Neural progenitor cell (in vitro differentiated cells): ENCODE measurements around the gene FAM53B. TPM values are rescaled to one million over a fixed set of nuclear protein-coding genes. Genes with fewer than 3 reads are reported as not detected.

Source experiments
- DNase-seq: peaks from one replicate; pipeline ENCODE4 v3.0.0-alpha.2; 2016; ENCODE audit warnings: low spot score
- H2AFZ ChIP-seq: fragments of 200-600 bp; sonication (generic); replicated peaks from 2 replicates; pipeline ENCODE4 v1.6.1; 2016; ENCODE audit warnings: antibody characterized with exemption
- H3F3A ChIP-seq: fragments of 200-600 bp; sonication (generic); 2 replicates; pipeline ENCODE4 v1.6.1; 2016; ENCODE audit warnings: antibody characterized with exemption, low read depth
- H3K27ac ChIP-seq: fragments of 200-600 bp; sonication (generic); 2 replicates; pipeline ENCODE4 v1.5.1; 2016; ENCODE audit warnings: mild to moderate bottlenecking
- H3K27me3 ChIP-seq: fragments of 200-600 bp; sonication (generic); 2 replicates; pipeline ENCODE4 v1.6.1; 2016; ENCODE audit warnings: mild to moderate bottlenecking, moderate library complexity
- H3K36me3 ChIP-seq: fragments of 200-600 bp; sonication (generic); 2 replicates; pipeline ENCODE4 v1.5.1; 2016
- H3K4me1 ChIP-seq: fragments of 200-600 bp; sonication (generic); 2 replicates; pipeline ENCODE4 v1.6.1; 2016; ENCODE audit warnings: mixed run types
- H3K4me2 ChIP-seq: fragments of 200-600 bp; sonication (generic); 2 replicates; pipeline ENCODE4 v1.6.1; 2016
- H3K4me3 ChIP-seq: fragments of 200-600 bp; sonication (generic); 2 replicates; pipeline ENCODE4 v1.5.1; 2016
- H3K79me2 ChIP-seq: fragments of 200-600 bp; sonication (generic); 2 replicates; pipeline ENCODE4 v1.6.1; 2016; ENCODE audit warnings: low read depth
- H3K9ac ChIP-seq: fragments of 200-600 bp; sonication (generic); 2 replicates; pipeline ENCODE4 v1.6.1; 2016
- H3K9me3 ChIP-seq: fragments of 200-600 bp; sonication (generic); 2 replicates; pipeline ENCODE4 v1.5.1; 2016; ENCODE audit warnings: low read depth
- H4K20me1 ChIP-seq: fragments of 200-600 bp; sonication (generic); 2 replicates; pipeline ENCODE4 v1.6.1; 2016; ENCODE audit warnings: low read depth
- H3K27ac Mint-ChIP-seq: 3 replicates; pipeline ENCODE4 v1.8.0; 2021; ENCODE audit warnings: mixed read lengths
- H3K27me3 Mint-ChIP-seq: 2 replicates; pipeline ENCODE4 v1.8.0; 2022; ENCODE audit warnings: low read depth, mild to moderate bottlenecking, inconsistent platforms, moderate library complexity, mixed read lengths; ENCODE audit not compliant: insufficient read depth
- H3K36me3 Mint-ChIP-seq: 3 replicates; pipeline ENCODE4 v1.8.0; 2021; ENCODE audit warnings: mixed read lengths
- H3K4me1 Mint-ChIP-seq: 3 replicates; pipeline ENCODE4 v1.8.0; 2021; ENCODE audit warnings: mixed read lengths
- H3K4me3 Mint-ChIP-seq: 3 replicates; pipeline ENCODE4 v1.8.0; 2021; ENCODE audit warnings: mild to moderate bottlenecking, moderate library complexity, mixed read lengths
- H3K9me3 Mint-ChIP-seq: 3 replicates; pipeline ENCODE4 v1.8.0; 2020; ENCODE audit warnings: mixed read lengths
- CTCF ChIP-seq: fragments of 200-600 bp; sonication (generic); IDR thresholded peaks from 2 replicates; pipeline ENCODE4 v1.5.1; 2017; ENCODE audit warnings: antibody characterized with exemption, mild to moderate bottlenecking
- EZH2 ChIP-seq: fragments of 200-600 bp; sonication (generic); IDR thresholded peaks from 2 replicates; pipeline ENCODE4 v1.6.1; 2017; ENCODE audit warnings: antibody characterized with exemption, mild to moderate bottlenecking, moderate library complexity
- EZH2phosphoT487 ChIP-seq: fragments of 200-600 bp; sonication (generic); IDR thresholded peaks from 2 replicates; pipeline ENCODE4 v1.6.1; 2017; ENCODE audit warnings: antibody characterized with exemption
- total RNA-seq: library from RNA; depleted of rRNA; stranded (reverse); fragments of >200 nt; gene quantifications from 2 replicates; pipeline ENCODE4 v1.2.3, GENCODE V29; 2015; ENCODE audit warnings: low replicate concordance

The FAM53B gene
- total RNA-seq, 1 donor from 2014 or later: 15.3 TPM

GRCh38 chr10:124768791-124769190 is 24.6 kb upstream of the FAM53B start:
- H3K4me1 ChIP-seq: no peaks in the 10 kb centered on the region
- TF ChIP-seq EZH2phosphoT487 (no peak), CTCF (no peak), EZH2 (no peak)
- peaks cover 12% of the 10 kb centered on the region for H4K20me1 ChIP-seq
- H3K4me2 ChIP-seq: no peak overlapping the region
- no peak overlapping the region for H3K4me3 ChIP-seq
- Mint-ChIP-seq H3K4me1 (no peaks in the 10 kb centered on the region), H3K9me3 (peaks cover 7% of the 10 kb centered on the region), H3K4me3 (no peak overlapping the region), H3K27ac (no peak overlapping the region), H3K36me3 (peaks cover 33% of the 10 kb centered on the region), H3K27me3 (no peaks in the 10 kb centered on the region)
- DNase-seq: no peak
- no peaks in the 10 kb centered on the region for H3K79me2 ChIP-seq
- H3F3A ChIP-seq: peaks cover 1% of the 10 kb centered on the region
- no peak overlapping the region for H3K9ac ChIP-seq
- no peaks in the 10 kb centered on the region for H3K9me3 ChIP-seq
- no peak overlapping the region for H2AFZ ChIP-seq
- H3K27me3 ChIP-seq: no peaks in the 10 kb centered on the region
- peaks cover 4% of the 10 kb centered on the region for H3K36me3 ChIP-seq
- H3K27ac ChIP-seq: no peak overlapping the region

- Histone ChIP-seq H3K4me3 (no peak overlapping the region), H3K36me3 (peaks cover 15% of the 10 kb centered on the region), H3K9ac (no peak overlapping the region), H3F3A (peaks cover 4% of the 10 kb centered on the region), H3K4me1 (no peaks in the 10 kb centered on the region), H3K79me2 (no peaks in the 10 kb centered on the region), H3K27me3 (no peaks in the 10 kb centered on the region), H4K20me1 (peaks cover 12% of the 10 kb centered on the region), H3K27ac (no peak overlapping the region), H3K9me3 (no peaks in the 10 kb centered on the region), H2AFZ (no peak overlapping the region), H3K4me2 (no peak overlapping the region)
- Mint-ChIP-seq H3K27ac (no peak overlapping the region), H3K27me3 (no peaks in the 10 kb centered on the region), H3K4me3 (no peak overlapping the region), H3K4me1 (no peaks in the 10 kb centered on the region), H3K36me3 (peaks cover 15% of the 10 kb centered on the region), H3K9me3 (no peaks in the 10 kb centered on the region)
- DNase-seq: no peak
- TF ChIP-seq CTCF (no peak), EZH2 (no peak), EZH2phosphoT487 (no peak)
Observed at GRCh38 chr10:124765256-124765655, 21.1 kb upstream of the FAM53B start.

- no peak overlapping the region for H2AFZ ChIP-seq
- peaks cover 12% of the 10 kb centered on the region for H4K20me1 ChIP-seq
- H3K4me1 Mint-ChIP-seq: no peaks in the 10 kb centered on the region
- H3K27me3 ChIP-seq: no peaks in the 10 kb centered on the region
- peaks cover 31% of the 10 kb centered on the region for H3K36me3 ChIP-seq
- H3K9ac ChIP-seq: no peak overlapping the region
- no peak overlapping the region for H3K4me3 ChIP-seq
- no peak for DNase-seq
- no peak overlapping the region for H3K4me2 ChIP-seq
- no peaks in the 10 kb centered on the region for H3K27me3 Mint-ChIP-seq
- no peak overlapping the region for H3K27ac Mint-ChIP-seq
- H3K79me2 ChIP-seq: no peaks in the 10 kb centered on the region
- H3K4me1 ChIP-seq: no peaks in the 10 kb centered on the region
- no peak overlapping the region for H3K4me3 Mint-ChIP-seq
- no peaks in the 10 kb centered on the region for H3K9me3 Mint-ChIP-seq
- TF ChIP-seq EZH2 (no peak), CTCF (no peak), EZH2phosphoT487 (no peak)
- H3K27ac ChIP-seq: no peak overlapping the region
- H3F3A ChIP-seq: peaks cover 4% of the 10 kb centered on the region
- H3K9me3 ChIP-seq: no peaks in the 10 kb centered on the region
- peaks cover 17% of the 10 kb centered on the region for H3K36me3 Mint-ChIP-seq
Observed at GRCh38 chr10:124763267-124763666, 19.1 kb upstream of the FAM53B start.
